ENCODE data around the gene ANAPC4.
A peak's percentile ranks its signal among the peaks of the same experiment; 100 is the strongest.

DNA sequence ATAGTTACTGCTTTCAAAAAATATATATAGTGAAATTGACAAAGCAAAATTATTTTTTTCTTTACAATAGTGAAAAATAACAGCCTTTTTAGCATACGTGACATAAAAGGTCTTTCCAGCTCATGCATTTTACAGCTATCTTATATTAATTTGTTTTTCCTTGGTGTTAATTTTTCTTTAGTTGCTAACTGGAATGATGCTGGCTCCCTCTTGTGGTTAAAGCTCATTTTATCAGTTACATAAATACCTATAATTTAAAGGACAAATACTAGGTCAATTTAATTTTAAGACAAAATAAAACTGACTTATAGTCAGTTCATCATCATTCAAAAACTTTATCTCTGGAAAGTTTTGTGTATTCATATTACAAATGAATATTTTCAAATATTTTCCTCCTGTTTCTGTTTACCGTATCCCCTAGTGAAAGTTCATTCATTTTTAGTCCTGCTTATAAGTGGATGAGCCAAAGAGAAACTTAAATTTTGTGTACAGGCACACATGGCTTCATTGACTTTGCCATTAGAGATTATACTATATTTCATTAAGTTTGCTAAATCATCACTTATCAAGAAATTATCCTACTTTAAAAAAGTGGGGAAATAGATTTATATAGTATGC, 9.9 kb upstream of the ANAPC4 start:
- TF ChIP-seq, protein P1, sequence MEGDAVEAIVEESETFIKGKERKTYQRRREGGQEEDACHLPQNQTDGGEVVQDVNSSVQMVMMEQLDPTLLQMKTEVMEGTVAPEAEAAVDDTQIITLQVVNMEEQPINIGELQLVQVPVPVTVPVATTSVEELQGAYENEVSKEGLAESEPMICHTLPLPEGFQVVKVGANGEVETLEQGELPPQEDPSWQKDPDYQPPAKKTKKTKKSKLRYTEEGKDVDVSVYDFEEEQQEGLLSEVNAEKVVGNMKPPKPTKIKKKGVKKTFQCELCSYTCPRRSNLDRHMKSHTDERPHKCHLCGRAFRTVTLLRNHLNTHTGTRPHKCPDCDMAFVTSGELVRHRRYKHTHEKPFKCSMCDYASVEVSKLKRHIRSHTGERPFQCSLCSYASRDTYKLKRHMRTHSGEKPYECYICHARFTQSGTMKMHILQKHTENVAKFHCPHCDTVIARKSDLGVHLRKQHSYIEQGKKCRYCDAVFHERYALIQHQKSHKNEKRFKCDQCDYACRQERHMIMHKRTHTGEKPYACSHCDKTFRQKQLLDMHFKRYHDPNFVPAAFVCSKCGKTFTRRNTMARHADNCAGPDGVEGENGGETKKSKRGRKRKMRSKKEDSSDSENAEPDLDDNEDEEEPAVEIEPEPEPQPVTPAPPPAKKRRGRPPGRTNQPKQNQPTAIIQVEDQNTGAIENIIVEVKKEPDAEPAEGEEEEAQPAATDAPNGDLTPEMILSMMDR (IDR thresholded peaks at IDR 0.05), result peak in 5 of 6 experiments; percentile 4 to 59 (median 47)
- TF ChIP-seq POLR2A (IDR thresholded peaks at IDR 0.05), result no peak
- no peak for TF ChIP-seq EP300 (IDR thresholded peaks at IDR 0.05)
- no peak for TF ChIP-seq POLR2AphosphoS5 (IDR thresholded peaks at IDR 0.05)

Measured in upper lobe of left lung (tissue), 4 donors.